Mammary microvascular endothelial cell (primary cell): ENCODE results near the gene POLDIP3. TPM values are rescaled to one million over a fixed set of nuclear protein-coding genes. Genes with fewer than 3 reads are reported as not detected.

Source experiments
- total RNA-seq: library from RNA; depleted of rRNA; stranded (reverse); fragments of >200 nt; gene quantifications from 2 replicates; pipeline ENCODE4 v1.2.3, GENCODE V29; 2015

Gene POLDIP3, protein sequence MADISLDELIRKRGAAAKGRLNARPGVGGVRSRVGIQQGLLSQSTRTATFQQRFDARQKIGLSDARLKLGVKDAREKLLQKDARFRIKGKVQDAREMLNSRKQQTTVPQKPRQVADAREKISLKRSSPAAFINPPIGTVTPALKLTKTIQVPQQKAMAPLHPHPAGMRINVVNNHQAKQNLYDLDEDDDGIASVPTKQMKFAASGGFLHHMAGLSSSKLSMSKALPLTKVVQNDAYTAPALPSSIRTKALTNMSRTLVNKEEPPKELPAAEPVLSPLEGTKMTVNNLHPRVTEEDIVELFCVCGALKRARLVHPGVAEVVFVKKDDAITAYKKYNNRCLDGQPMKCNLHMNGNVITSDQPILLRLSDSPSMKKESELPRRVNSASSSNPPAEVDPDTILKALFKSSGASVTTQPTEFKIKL
- 31.0 and 38.1 TPM in 2 replicates for total RNA-seq

DNA sequence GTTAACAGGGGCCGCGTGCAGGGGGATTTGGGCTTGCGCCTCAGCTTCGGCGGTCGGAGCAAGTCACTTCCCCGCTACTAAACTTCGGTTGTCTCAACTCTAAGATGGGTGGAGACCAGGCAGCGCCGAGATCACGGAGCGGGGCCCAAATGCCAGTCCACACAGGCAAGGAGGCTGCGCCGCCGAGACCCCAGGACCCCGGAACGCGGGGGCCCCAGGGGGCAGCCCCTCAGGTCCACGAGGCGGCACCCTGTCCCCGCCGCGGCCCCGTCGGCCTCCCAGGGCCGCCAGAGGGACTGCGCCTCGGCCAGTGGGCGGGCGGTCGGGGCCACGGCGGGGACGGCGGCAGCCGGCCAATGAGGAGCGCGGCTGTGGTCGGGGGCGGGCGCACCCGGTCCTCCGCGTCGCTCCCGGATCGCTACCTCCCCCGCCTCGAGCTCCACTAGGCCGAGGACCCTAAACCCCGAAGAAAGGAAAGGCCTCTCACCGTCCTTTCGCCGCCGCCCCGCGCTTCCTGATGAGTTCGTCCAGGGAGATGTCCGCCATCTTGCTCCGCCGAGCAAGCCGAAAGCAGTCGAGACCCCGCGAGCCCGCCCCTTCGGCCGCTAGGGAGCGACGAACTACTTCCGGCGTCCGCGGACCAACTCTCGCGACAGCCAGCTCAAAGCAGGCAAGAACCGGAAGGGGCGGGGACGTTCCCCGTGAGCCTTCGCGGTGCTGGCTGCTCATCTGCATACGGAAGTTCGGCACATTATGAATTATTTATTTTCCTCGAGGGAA lies at the start of gene POLDIP3:
POLDIP3 (minus strand) TSS at position 572 of the 780 bp plus-strand sequence; CDS start at position 546, 26 bp downstream.

GRCh38 chr22:42649246-42650099 lies 34.8 kb upstream of the POLDIP3 start, which contains the start of gene CYB5R3:
Gene CYB5R3 (minus strand): TSS chr22:42649392. CDS start chr22:42649315, 77 bp downstream.

DNA sequence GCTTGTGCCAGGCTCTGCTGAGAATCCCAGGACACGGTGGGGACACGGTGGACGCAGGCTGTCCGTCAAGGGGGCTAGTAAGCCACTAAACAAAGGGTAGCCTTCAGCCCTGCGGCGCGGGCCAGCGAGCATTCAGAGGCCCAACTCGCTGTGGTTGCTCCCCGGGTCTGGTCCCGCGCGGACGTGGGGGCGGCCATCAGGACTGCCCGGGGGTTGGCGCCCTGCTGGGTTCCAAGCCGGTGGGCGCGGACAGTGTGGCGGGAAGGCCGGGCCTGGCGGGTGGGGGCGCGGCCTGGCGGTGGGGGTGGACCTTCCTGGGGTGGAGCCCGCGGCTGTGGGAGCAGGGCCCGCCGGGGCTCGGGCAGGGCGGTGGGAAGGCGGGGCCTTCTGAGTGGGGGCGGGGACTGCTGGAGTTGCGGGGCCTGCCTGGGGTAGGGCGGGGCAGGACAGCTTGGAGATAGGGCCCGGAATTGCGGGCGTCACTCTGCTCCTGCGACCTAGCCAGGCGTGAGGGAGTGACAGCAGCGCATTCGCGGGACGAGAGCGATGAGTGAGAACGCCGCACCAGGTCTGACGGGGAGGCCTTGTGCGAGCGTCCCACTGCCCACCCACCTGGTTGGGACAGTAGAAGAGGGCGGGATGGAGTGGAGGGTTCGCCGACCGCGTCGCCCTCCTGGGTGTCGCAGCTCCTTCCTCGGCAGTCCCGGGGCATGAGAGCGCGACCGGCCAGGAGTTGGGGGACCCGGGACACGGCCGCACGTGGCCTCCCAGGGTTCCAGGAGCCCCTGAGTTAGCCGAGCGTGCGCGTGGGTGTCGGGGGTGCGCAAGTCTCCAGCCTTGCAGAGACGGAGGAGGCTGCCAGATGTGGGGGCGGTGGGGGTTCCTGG lies 61.0 kb downstream of the POLDIP3 start, which contains the start of gene SERHL2:
SERHL2 (plus strand) TSS at position 482 of the 887 bp plus-strand sequence; CDS start at position 547, 65 bp downstream.

Other genes with a start within 250 kb of the POLDIP3 start
- gene NFAM1, start 182.5 kb downstream of the POLDIP3 start, total RNA-seq = not detected in 2 replicates
- 40.7 and 40.9 TPM in 2 replicates for gene RRP7A, start 95.1 kb downstream of the POLDIP3 start, total RNA-seq
- 2.0 and 2.9 TPM in 2 replicates for gene SERHL2, start 60.9 kb downstream of the POLDIP3 start, total RNA-seq
- gene ATP5MGL, start 25.7 kb upstream of the POLDIP3 start, total RNA-seq = 0.47 TPM in 1 of 2 replicates, not detected in the other
- gene CYB5R3, start 34.5 kb upstream of the POLDIP3 start, total RNA-seq = 195 and 232 TPM in 2 replicates
- gene A4GALT, start 106.0 kb upstream of the POLDIP3 start, total RNA-seq = 29.7 and 33.1 TPM in 2 replicates
- 37.2 and 41.7 TPM in 2 replicates for gene ARFGAP3, start 242.4 kb upstream of the POLDIP3 start, total RNA-seq